HG02571 (cell line): ENCODE results near the gene ARL14EPL.

ENCODE experiments used
- ATAC-seq: cut with Tn5 transposase; IDR thresholded peaks from one replicate; pipeline ENCODE4 v1.9.1; 2021; ENCODE audit warnings: mild to moderate bottlenecking, moderate library complexity; ENCODE audit not compliant: unreplicated experiment

ARL14EPL gene

DNA sequence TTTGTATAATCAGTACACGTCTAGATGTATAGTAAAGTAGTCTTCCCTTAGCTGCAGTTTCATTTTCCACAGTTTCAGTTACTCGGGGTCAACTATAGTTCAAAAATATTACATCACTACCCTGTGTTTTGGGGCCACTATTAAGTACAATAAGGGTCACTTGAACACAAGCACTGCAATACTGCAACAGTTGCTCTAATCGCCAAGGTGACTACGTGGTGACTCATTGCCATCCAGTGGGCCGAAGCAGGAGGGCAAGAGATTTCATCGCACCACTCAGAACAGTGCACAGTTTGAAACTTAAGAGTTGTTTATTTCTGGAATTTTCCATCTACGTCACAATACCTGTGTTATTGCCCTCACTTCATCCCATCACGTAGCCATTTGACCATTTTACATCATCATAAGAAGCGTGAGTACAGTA is at the start of gene ARL14EPL:
Gene ARL14EPL, plus strand, starts transcription at position 379 of the 424 bp plus-strand sequence. CDS start 18,994 bp downstream, outside the sequence.
- ATAC-seq, result peak; percentile 56

DNA sequence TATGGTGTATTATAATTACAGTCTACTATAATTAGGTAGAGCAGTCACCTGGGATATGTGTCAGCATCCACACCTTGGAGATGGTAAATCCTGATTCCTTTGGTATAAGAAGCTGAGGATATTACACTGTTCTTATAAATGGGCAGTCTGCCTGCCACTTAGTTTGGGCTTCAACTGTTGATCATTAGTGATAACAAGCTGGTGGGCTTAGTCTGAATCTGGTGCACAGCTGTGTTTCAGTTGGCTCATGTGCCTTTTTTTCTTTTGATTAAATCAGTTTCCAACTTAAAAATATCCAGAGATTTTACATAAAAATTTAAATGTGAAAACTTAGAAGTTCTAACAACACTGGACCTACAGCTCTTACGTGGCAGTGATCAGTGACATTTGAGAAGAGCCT is 48.8 kb upstream of the ARL14EPL start:
- no peak for ATAC-seq

DNA sequence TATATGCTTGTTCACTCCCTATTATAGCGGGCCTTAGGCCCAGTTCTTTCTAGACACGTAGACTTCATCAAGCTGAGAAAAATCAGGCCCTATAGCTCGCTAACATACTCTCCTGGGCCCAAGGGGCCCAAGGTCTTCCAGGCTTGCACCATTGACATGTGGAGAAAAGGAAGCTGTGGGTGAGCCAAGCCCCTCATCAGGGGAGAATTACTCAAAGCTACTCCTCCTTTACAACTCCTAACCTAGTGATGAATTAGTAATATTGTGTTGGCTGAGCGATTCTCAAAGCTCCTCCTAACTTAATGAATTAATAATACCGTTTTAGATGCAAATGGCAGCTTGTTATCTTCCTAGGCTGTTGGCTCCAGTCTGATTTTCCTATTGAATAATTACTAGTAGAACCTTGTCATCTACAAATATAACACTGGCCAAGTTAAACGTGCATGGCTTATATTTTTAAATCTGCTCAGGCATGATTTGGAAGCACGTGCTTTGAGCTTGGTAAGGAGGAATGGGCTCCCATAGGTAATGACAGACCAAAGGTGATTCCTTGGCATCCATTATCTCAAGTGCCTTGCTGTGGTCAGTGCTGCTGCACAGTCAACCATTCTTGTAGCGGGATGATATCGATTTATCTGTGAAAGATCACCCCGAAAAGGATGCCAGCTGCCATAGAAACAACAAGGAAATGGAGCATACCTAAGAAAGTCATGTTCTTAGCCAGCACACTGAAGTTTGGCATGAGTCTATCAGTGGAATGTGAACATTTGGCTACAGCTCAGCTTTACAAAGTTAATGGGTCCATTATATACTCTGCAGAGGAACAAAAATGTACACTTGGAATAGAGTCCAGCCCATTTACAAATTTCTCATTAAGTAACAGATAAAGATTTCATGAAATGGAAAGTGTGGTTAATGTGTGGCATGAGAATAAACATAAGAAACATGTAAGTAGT is 46.2 kb upstream of the ARL14EPL start:
- ATAC-seq, result no peak

DNA sequence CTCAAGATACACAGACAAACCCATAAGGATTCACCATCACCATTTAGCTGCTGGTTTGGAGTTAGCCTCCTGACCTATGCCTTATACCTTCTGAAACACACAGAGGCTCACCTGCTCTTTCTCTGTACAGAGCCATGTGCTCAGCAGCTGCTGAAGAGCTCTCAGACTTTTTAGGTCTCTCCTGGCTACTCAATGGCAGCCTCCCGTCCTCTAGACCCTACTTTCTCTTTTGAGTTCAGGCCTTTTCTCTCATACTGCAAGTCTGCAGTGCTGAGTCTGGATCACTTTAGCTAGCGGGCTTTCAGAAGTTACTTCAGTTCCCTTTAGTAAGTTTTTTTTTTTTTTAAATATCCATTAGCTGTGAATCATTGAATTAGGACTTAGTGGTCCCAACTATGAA is 44.3 kb upstream of the ARL14EPL start:
- no peak for ATAC-seq

DNA sequence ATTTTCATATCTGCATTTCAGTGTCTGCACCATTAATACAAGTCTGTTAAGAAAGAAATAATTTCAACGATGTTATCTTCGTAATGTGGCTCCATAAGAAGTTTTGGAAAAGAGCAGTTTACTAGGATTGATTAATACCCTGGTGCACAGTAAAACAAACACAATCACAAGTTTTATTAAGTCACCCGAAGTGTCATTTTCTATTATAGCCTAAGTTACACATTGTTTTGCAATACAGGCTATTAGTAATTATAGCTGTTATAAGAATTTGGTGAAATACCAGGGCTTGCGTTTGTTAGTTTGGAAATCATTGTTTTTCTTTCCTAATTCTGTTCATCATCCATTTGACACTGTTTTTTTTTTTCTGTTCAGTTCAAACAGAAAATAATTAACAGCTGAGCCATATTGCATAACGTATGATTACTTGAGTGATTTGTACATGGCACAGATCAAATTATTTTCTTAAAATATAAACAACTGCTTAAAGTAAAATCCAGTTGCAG is 39.4 kb upstream of the ARL14EPL start:
- no peak for ATAC-seq

DNA sequence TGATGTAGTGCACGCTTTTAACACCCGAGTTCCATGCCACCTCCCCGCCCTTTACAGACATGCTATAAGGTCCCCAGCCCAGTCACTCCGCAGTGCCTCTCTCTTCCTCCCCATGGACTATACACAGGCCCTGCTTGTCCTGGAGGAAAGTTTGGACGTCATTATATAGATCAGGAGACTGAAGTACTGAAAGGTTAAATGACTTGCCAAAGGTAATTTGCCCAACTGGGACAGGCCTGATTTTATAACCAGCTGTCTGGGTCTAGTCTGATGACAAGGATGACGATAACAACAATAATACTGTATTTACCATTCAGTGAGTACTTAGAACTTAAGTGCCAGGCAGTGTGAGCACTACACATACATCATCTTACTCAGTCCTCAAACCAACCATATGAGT is 36.9 kb upstream of the ARL14EPL start:
- ATAC-seq, result no peak

DNA sequence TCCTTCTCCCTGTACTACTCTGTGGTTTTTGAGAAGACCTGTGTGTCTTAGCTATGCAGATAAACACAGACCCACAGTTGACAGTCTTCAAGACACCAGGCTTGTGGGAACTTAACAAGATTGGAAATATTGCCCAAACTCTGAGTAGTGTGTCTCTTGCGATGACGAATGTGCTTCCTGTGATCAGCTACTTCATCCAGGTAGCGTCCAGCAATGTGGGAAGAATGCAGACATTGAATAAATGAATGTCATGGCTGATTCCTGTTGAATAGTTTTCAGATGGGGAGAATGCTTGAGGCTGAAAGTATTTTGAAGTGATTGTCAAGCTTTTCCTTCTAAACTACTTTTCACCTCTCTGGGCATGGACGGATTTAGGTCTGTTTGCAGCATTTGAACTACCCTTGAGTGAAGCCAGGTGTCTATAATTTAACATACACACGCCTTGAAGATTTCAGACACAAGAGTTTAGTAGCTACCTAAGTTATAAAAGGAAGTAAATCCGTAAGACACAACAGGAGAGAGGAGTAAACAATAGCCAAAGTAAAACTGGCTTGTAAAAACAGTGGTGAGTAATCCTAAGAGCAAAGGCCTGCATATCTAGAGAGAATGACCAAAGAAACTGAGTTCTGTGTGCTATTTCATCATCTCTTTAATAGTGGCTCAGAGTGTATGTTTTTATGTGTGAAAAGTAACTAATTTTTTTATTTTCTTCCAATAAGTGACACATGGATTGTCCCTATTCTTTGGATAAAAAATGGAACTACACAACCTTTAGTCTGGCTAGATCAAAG is 30.0 kb upstream of the ARL14EPL start:
- ATAC-seq, result no peak

DNA sequence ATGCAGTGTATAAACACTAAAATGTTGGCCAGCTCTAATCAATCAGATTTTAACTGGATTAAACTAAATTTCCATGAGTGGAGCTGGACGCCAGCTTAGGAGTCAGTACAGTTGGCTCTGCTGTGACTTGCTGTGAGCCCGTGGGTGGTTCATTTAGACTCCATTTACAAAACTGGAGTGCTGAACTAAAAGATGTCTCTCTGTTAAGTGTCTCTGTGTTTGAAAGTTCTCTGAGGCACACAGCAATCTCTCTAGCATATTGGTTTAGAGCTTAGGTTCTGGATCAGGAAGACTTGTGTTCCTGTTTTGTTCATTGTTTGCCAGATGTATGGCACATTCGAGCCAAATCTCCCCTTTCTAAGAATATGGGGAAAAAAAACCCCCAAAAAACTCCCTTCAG is 28.0 kb upstream of the ARL14EPL start:
- no peak for ATAC-seq

DNA sequence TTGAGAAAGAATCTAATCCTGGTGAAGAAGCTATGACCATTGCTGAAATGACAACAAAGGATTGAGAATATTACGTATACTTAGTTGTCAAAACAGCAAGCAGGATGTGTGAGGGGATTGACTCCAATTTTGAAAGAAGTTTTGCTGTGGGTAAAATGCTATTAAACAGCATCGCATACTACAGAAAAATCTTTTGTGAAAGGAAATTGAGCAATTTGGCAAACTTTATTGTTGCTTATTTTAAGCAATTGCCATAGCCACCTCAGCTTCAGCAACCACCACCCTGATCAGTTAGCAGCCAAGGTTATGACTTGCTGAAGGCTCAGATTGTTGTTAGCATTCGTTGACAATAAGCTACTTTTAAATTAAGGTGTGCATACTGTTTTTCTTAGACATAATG is 22.5 kb upstream of the ARL14EPL start:
- ATAC-seq, result no peak

DNA sequence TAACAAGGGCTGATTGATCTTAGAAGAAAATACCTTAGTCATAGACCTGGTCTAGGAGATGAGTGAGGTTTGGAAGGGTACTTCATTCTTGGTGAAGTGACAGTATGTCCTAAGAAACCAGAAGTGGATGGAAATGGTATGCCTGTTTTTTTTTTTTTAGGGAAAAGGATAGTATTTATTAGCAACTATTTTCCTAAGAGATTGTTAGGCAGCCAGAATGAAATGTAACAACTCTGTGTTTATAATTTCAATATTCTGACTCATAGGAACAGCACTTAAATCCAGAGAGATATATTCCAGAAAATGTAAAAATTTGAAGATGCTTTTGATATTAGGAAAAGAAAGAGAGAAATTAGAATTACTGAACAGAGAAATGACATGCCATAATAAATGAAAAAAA is 21.2 kb upstream of the ARL14EPL start:
- no peak for ATAC-seq

DNA sequence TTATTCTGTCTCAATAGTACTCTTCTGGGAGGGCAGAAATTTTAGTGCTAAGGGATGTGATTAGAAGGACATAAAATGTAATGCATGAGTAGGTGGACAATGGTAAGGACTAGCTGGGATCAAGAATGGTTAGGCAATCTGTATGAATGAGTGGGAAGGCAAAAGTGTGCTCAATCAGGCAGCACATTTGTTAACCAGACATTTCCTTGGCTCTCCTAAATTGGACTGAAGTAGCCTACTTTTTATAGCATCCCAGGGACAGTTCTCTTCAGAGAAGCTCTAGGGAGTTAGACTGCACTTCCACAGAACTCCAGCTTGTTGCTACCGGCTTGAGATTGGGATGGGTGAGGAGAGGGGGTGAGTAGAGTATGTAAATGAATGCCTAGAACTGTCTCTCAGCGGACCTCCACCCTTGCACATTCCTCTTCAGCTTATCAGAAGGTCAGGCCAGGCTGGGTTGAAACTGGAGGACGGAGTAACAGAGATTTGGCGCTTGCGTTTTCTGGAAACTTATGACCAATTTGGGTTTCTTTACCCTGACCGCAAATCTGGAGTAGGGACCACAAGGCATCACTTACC is 19.0 kb upstream of the ARL14EPL start:
- ATAC-seq, result no peak

DNA sequence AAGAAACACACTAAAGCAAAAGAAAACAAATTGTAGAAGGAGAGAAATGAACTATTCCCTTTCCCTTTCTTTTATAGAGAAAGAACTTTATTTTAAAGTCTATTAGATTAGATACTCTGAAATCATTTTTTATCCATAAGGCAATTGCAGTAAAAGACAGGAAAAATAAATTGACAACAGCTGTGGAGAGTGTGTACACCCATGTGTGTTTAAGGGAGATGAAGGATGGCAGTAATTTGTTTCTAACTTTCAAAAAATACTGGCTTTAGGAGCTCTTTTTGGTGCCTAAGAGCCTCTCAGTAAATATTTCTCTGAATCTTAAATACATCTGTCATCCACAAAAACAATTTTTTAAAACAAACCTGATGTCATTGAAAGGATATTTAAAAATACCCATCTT is 18.3 kb upstream of the ARL14EPL start:
- no peak for ATAC-seq

DNA sequence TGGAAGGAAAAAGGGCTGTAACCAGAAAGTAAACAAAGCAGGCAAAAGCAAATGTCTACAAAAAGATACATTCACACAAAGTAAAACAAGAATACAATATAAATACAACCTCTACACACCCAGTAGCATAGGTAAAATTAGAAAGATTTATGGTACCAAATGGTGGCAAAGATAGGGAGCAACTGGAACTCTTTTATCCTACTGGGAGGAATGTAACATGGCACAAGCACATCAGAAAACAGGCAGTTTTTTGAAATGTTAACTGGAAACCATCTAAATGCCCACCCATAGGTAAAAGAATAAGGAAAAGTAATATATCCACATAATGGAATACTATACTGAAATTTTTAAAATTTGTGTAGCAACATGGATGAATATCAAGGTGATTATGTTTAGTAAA is 8.7 kb upstream of the ARL14EPL start:
- no peak for ATAC-seq

DNA sequence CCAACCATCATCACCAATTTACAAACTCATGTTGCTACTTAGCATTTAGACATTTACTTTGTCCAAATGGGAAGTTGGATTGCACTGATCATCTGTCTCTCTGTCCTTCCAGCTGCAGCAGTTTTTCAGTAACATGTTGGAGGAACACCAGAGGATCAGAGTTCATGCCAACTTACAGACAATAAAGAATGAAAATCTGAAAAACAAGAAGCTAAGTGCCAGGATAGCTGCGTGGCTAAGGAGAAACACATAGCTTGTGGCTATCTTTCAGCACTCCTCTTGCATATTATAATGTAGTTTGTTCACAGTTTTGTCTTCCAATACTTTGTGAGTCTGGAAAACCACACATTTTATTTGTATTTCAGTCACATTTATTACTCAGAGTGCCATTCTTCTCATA is 6.4 kb upstream of the ARL14EPL start:
- ATAC-seq, result no peak

DNA sequence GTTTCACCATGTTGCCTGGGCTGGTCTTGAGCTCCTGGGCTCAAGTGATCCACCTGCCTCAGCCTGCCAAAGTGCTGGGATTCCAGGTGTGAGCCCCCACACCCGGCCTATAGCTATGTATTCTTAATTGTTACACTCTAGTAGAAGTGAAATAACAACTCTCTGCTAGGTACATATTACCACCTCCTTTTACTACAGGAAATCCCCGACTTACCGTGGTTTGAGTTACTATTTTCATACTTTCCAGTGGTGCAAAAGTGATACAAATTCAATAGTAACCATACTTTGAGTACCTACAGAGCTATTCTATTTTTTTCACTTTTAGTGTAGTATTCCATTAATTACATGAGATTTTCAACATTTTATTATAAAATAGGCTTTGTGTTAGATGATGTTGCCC is 719 bp downstream of the ARL14EPL start:
- ATAC-seq, result peak; percentile 53

DNA sequence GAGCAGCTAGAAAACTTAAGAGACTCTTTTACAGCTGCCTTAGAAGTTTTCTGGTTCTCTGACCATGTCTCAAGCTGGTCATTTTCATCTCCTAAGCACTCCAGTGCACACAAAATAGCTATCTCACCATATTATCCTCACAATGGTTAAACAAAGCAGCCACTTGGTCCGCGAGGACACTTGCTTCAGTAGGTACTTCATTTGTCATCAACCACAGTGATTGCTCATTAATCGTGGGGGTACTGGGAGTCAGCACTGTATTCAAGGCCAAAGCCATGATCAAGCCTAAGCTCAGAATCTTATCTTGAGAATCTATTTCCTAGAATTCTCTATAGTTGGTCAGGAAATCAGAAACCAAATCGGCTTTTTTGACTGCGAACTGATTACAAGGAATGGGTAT is 2.9 kb downstream of the ARL14EPL start:
- ATAC-seq, result no peak

DNA sequence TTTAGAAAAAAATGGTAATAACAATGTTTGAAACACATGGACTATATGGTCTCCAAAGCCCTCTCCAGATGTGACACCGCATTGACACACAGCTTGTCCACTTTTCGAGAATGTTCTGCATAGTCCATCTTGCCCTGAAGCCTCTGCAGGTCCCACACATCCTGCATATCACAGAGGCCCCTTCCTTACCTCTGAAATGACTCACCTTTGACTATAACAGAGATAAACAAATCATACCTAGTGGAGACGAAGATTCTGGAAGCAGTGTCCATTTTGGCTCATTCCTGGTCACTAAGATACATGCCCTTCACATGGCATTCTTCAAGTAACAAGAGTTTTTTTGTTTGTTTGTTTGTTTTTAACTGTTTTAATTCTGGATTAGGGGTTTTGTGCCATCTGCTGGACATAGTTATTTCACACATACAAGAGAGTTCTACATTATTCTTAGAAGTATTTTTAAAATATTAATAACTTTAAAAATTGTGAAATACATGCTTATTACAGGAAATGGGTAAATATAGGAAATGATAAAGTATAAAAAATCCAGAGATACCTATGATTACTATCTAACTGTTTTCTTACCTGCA is 5.1 kb downstream of the ARL14EPL start:
- no peak for ATAC-seq

DNA sequence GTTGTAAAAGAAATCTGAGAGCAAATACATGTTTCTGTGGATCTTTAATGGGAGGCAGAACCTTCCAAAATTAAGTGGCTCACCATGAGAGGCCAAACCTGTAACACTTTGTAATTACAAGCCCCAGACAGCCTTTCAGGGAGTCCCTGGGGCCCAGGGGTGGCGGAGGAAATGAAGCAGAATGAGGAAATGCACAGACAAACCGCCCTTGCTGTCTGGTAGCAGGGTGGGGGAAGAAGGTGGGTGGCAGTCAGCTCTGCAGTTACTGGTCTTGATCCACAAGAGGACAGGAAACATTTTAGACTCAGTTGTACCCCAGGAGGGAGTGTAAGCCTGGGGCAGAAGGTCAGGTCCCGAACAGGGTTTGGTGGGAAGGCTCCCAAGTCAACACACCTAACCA is 6.5 kb downstream of the ARL14EPL start:
- no peak for ATAC-seq

DNA sequence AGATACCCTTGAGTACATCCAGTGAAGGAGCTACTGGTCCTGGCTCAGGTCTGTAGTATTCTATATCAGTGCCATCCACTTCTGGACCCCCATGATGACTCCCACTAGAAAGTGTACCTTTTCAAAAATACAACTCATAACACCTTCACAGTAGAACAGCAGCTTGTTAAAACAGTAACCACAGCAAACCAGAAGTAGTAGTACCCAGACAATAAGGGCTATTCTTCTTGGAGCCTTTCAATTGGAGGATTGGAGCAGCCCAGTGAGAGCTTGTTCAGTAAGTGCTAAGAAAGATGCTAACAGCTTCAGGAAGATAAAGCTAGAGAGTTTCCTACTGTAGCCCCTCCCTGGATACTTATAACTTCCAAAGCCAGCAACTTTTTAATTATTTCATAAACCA is 10.1 kb downstream of the ARL14EPL start:
- ATAC-seq, result no peak

DNA sequence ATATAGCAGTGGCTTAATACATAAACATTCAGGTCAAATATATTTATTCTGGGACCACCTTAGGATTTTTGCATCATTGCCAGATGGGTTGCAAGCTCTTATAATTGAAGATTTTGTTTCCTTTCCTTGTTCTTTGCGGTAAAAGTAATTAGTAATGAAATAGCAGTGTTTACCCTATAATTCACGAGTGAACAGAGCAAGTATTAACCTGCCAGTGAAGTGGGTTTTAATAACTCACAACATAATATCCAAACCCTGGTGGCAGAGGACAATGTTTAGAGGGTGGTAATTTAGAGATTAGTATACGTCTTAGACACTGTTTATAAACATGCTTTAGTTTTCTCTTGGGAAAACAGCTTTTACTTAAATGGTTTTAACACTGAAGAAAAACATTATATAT is 11.8 kb downstream of the ARL14EPL start:
- ATAC-seq, result no peak

DNA sequence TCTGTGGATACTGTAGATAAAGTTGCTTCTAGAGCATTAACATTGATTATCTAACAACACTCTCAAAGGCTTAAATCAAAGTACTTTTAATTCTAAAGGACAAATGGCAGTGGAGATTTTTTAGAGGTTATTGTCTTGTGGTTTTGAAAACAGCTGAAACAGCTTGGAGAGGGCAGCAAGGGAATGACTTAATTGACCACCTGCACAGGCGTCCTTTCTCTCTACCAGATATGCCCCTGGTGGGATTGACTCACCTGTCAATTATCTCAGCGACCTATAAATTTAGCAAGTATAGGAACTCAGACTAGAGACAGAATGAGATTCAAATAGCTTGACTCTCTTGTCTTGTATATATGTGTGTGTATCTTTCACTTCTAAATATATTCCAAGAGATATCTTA is 13.5 kb downstream of the ARL14EPL start:
- no peak for ATAC-seq
